ENCODE measurements around the gene RAC2. TPM values are rescaled to one million over a fixed set of nuclear protein-coding genes. Genes with fewer than 3 reads are reported as not detected.

The RAC2 gene
- total and polyA plus RNA-seq, 2 experiments from 2014 or later: 0.98 to 2.0 TPM

- Histone ChIP-seq H3K4me3 (no peak overlapping the region), H3K27me3 (no peaks in the 10 kb centered on the region), H3K36me3 (no peaks in the 10 kb centered on the region), H3K27ac (no peak overlapping the region), H3K9me3 (ENCODE audit: low read depth) (no peaks in the 10 kb centered on the region), H3K4me1 (ENCODE audit: low read depth) (peaks cover 6% of the 10 kb centered on the region)
- DNase-seq (ENCODE audit: low read depth in 1 of 2, low spot score in 1 of 2): no peak
- TF ChIP-seq CTCF (IDR thresholded peaks at IDR 0.05; ENCODE audit: low read depth, low read length): no peak
These were observed 25.7 kb downstream of the RAC2 start for GRCh38 chr22:37218399-37218770.

DNA sequence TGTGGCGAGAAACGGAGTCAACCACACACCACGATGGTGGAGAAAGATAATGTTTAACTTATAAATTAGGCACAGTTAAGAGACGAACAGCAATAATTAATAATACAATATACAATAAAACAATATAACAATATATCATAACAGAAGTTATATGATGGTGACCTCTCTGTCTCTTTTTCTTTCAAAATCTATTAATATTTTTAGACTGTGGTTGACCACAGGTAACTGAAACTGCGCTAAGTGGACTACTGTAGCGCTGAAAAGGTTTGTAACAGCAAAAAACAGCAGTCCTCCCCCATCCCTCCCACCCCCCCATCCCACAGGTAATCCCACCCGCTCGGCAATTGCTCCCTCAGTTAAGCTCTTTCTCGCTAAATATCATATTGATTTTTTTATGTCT is 28.2 kb downstream of the RAC2 start:
- Histone ChIP-seq H3K4me1 (ENCODE audit: low read depth) (peaks cover 13% of the 10 kb centered on the region), H3K4me3 (no peak overlapping the region), H3K36me3 (no peaks in the 10 kb centered on the region), H3K27me3 (no peaks in the 10 kb centered on the region), H3K9me3 (ENCODE audit: low read depth) (no peaks in the 10 kb centered on the region), H3K27ac (no peak overlapping the region)
- no peak for TF ChIP-seq CTCF (IDR thresholded peaks at IDR 0.05; ENCODE audit: low read depth, low read length)
- DNase-seq (ENCODE audit: low read depth in 1 of 2, low spot score in 1 of 2): no peak

DNA sequence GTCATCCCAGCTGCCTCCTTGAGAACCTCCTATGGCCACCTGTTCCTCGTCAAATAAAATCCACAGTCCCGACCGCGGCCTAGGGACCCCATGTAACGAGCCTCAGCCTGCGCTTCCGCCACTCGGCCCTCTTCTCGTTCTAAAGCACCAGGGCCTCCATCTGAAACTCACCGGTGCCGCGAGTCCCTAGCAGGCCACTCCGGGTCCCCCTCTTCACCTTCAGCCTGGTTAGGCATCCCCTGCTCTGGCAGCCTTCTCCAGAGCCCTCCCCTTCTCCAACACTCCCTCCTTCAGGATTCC is 29.4 kb downstream of the RAC2 start:
- H3K4me3 ChIP-seq: no peak overlapping the region
- no peaks in the 10 kb centered on the region for H3K9me3 ChIP-seq (ENCODE audit: low read depth)
- no peaks in the 10 kb centered on the region for H3K36me3 ChIP-seq
- no peak for TF ChIP-seq CTCF (IDR thresholded peaks at IDR 0.05; ENCODE audit: low read depth, low read length)
- H3K4me1 ChIP-seq (ENCODE audit: low read depth): peaks cover 20% of the 10 kb centered on the region
- no peak overlapping the region for H3K27ac ChIP-seq
- no peaks in the 10 kb centered on the region for H3K27me3 ChIP-seq
- peak in 1 of 2 donors; percentile 16 for DNase-seq (ENCODE audit: low read depth in 1 of 2, low spot score in 1 of 2)

DNA sequence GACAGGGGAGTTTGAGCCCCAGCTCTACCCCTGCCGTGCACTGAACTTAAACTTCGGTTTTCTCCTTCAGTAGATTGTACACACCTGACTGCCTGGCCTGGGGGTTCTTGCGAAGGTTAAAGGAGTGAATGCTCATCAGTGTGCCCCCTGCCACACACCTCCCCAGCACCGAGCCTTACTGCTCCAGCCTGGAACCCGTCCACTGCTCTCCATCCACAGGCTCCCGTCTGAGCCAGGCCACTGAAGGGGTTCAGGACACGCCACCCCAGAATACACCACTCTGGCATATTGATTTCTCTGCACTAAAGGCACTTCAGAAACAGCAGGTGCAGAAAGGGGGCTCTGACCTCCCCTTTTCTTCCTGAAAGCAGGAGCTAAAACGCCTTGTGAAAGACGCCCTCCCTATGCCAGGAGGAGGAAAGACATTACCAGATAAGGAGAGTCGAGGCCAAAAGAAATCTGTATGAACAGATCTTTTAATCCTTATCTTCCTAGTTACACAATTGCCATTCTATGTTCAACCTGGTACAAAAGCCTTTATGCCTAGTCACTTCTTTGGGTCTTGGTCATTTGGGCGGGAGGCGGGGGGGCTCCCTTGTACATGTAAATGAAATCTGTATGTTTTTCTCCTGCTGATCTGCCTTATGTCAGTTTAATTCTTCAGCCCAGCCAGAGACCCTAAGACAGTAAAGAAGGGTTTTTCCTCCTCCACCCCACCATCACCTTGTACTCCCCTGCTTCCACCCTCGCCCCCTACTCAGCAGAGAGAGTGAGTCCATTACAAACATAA is 29.9 kb downstream of the RAC2 start:
- no peaks in the 10 kb centered on the region for H3K36me3 ChIP-seq
- no peak for TF ChIP-seq CTCF (IDR thresholded peaks at IDR 0.05; ENCODE audit: low read depth, low read length)
- H3K9me3 ChIP-seq (ENCODE audit: low read depth): no peaks in the 10 kb centered on the region
- no peaks in the 10 kb centered on the region for H3K27me3 ChIP-seq
- no peak overlapping the region for H3K4me3 ChIP-seq
- H3K4me1 ChIP-seq (ENCODE audit: low read depth): peaks cover 20% of the 10 kb centered on the region
- DNase-seq (ENCODE audit: low read depth in 1 of 2, low spot score in 1 of 2): no peak
- H3K27ac ChIP-seq: no peak overlapping the region

DNA sequence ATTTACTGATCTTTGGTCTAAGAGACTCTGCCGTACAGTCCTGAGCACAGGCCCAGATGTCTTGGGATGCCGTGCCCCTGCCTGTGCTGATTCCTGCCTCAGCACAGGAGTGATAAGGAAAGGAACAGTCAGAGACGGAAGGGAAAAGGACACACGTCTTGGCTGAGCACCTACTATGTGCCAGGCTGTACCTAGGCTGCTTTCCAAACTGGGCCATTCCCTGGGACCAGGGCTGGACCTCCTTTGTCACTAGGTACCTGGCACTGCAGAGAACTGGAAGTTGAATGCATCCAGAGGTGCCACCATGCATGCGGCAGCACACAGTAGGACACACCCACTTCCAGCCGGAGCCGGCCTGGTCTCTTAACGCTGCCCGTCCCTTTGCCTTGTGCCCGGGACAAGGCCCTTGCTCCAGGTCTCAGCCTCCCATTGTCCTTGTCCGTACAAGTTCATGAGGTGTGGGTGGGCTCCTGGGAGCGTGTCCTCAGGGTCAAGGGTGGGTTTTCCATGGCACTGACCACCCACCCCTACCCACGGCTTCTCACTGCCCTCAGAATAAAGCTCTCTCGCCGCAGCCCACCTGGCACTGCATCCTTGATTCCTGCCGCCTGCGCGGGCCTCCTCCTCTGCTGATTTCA is 30.7 kb downstream of the RAC2 start:
- no peak for TF ChIP-seq CTCF (IDR thresholded peaks at IDR 0.05; ENCODE audit: low read depth, low read length)
- peaks cover 20% of the 10 kb centered on the region for H3K4me1 ChIP-seq (ENCODE audit: low read depth)
- no peak overlapping the region for H3K4me3 ChIP-seq
- H3K27ac ChIP-seq: no peak overlapping the region
- H3K9me3 ChIP-seq (ENCODE audit: low read depth): no peaks in the 10 kb centered on the region
- no peaks in the 10 kb centered on the region for H3K36me3 ChIP-seq
- H3K27me3 ChIP-seq: no peaks in the 10 kb centered on the region
- DNase-seq (ENCODE audit: low read depth in 1 of 2, low spot score in 1 of 2): no peak
